ENCODE results near the gene SH3PXD2A.

The SH3PXD2A gene

GRCh38 chr10:103595933-103596726 is 259.2 kb downstream of the SH3PXD2A start:
- no peak for DNase-seq

- DNase-seq, result no peak
These were observed 262.3 kb downstream of the SH3PXD2A start for GRCh38 chr10:103593022-103593570.

DNA sequence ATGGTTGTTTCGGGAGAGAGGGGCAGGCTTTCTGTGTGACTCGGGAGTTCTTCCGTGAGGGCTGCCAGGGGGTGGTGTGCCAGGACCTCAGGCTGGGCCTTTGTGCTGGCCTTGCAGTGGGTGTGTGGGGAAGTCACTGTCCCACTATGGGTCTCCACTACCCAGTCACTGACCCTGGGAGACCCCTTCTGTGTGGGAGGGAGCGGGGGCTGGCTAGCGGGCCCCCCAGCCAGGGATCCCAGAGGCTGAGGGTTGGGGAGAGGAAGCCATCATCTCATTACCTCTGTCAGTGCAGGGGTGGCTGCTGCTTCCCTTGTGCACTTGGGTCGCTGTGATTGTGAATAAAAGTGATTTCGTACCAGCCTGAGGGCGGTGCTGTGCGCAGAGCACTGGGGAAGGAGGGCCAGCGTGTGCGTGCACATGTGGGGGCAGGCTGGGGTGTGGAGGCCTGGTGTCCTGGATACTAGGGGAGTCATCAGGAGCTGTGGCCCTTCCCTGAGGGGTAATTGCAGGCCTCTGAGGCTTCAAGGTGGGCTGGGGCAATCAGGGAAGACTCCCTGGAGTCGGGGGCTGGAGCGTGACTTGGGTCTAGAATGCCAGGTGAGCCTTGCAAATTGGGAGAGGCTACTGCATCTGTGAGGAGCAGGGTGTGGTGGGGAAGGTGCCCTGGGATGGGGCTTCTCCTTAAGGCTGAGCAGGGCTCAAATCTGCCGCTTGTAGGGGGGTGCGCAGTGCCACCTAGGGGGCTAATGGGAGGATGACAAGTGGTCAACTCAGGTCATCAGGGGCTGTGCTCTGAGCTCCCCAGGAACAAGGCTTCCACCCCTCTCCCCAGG is 263.0 kb downstream of the SH3PXD2A start:
- DNase-seq, result peak in 11 of 58 donors; percentile 6 to 44 (median 18)

DNA sequence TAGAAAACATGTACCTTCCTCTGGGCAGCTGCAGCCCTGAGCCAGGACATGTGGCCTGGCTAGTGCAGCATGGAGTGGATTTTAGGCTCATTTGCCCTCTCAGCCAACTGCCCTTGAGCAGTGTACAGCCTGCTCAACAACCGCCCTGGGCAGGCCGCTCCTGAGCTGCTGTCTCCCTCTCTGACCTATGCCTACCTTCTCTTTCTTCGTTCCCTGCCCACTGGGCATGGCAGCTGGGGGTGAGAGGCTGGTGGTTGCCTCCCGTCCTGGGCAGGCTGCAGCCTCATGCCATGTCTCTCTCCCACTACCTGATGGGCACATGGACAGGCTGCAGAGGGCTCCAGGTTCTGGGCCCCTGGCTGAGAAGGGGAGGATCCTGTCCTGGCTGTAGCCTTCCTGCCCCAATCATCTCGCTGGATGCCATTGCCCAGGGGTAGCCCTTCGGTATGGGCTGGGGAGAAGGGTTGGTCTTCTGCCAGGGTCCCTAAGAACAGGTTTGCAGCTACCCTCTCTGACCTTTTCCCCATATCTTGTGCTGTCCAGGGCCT is 264.6 kb downstream of the SH3PXD2A start:
- no peak for DNase-seq

DNA sequence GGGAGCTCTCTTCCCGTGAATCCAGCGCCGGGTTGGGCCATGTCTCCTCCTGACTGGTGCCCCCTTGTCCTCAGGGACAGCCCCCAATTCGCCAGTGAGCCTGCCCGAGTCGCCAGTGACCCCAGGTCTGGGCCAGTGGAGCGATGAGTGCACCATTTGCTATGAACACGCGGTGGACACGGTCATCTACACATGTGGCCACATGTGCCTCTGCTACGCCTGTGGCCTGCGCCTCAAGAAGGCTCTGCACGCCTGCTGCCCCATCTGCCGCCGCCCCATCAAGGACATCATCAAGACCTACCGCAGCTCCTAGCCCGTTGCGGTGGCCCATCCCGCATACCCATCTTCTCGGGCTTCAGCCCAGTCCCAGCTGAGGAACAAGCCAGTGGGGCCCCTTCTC is 265.3 kb downstream of the SH3PXD2A start:
- DNase-seq, result no peak

- no peak for DNase-seq
These were observed 266.2 kb downstream of the SH3PXD2A start for GRCh38 chr10:103589074-103589630.

DNA sequence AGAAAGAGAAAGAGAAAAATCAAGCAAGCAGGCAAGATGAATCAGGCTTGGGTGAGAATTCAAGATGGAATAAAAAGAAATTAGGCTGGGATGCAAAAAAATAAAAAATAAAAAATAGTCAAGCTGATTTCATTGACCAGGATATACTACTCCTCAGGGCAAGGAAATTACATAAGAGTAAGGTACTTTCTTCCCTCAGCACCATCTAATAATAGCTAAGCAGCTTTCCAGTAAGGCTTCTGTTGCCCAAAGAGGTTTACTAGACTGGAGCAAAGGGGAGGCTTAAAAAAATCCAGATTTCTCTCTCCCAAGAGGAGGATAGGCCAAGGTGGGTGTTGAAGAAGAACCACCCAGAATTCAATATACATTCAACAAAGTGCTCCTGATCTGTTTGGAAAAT is 268.3 kb downstream of the SH3PXD2A start:
- DNase-seq, result no peak

DNA sequence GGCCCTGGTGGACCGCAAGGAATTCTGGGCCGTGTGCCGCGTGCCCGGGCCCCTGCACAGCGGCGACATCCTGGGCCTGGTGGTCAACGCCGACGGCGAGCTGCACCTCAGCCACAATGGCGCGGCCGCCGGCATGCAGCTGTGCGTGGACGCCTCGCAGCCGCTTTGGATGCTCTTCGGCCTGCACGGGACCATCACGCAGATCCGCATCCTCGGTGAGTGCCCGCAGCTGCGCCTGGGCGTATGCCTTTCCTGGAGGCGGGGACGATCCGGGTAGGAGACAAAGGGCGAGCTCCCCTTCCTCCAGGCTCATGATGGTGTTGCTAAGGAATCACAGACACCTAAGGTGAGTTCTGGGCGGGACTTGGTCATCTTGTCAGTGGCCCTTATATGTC is 270.4 kb downstream of the SH3PXD2A start:
- no peak for DNase-seq

- peak in 1 of 58 donors; percentile 19 for DNase-seq
These were observed 271.0 kb downstream of the SH3PXD2A start for GRCh38 chr10:103584216-103585010.

GRCh38 chr10:103583871-103584215 is 271.5 kb downstream of the SH3PXD2A start:
- no peak for DNase-seq

- peak in 1 of 58 donors; percentile 7 for DNase-seq
These were observed 272.8 kb downstream of the SH3PXD2A start for GRCh38 chr10:103582331-103583123.

DNA sequence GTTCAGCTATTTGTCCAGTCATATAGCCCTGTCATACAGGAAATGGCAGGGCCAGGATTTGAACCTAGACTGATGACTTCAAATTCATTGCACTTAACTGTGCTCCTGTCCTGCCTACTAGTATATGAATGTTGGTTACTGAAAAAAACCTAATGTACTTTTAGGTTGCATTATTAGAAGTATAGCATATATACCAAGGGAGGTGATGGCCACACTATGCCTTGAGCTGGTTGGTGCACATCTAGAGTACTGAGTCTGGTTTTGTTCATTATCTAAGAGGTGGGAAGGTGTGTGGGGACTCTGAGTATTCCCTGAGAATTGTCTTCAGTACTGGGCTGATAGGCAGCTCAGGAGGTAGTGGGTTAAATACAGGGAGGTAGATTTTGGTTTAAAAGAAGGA is 273.9 kb downstream of the SH3PXD2A start:
- no peak for DNase-seq

- DNase-seq, result peak in 1 of 58 donors; percentile 9
These were observed 274.9 kb downstream of the SH3PXD2A start for GRCh38 chr10:103580430-103580829.

DNA sequence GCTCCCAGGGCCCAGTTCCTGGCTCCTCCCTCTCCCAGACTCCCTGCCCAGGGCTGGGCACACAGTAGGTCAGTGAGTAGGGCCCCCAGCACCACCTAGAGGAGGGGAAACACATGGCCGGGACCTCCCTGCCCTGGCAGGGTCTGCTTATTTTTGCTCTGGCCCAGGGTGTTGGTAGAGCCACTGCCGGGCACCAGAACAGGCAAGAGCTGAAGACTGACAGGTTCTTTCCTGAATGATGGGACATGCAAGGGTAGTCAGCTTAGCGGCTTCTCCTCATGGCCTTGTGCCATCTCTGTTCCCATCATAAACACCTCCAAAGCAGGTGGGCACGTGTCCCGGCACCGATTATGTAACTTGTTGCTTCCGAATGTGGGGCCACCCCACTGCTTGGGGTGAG is 275.4 kb downstream of the SH3PXD2A start:
- DNase-seq, result no peak

- DNase-seq, result no peak
These were observed 276.5 kb downstream of the SH3PXD2A start for GRCh38 chr10:103578782-103579382.

DNA sequence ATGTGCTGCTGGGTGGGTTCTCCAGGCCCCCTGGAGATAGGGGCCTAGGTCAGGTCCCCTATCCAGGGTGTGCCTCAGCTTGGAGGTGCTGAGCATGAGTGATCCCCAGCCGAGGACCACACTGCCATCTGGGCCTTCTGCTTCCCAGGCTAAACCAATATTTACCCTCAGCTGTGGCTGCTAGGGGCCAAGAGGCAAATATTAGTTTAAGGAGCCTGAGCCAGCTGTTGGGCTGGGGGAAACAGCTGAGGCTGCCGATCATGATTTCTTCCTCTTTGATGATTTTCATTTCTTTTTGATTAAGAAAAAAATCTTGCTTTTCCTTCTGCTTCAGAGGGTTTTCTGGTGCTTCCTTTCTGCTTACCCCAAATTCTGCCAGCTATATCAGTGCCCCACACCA is 278.5 kb downstream of the SH3PXD2A start:
- no peak for DNase-seq

DNA sequence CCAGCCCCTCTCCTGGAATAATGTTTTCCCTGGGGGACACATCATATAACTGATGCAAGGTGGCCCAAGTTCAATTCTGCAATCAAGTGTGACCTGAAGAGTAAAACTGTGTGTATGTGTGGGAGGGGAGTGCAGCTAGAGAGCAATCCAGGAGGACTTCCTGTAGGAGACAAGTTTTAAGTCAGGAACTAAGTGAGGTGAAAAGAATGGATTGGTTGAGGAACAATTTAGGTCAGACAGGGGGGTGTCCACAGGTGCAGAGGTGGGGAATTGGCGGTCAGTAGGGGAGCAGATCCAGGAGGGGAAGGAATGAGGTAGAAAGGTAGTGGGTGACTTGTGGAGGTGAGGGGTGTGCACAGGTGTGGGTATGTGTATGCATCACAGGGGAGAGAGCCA is 279.3 kb downstream of the SH3PXD2A start:
- no peak for DNase-seq

- DNase-seq, result no peak
These were observed 279.8 kb downstream of the SH3PXD2A start for GRCh38 chr10:103575416-103576075.
